T-cell (primary cell): ENCODE results near the gene SKIC3. TPM values are rescaled to one million over a fixed set of nuclear protein-coding genes. Genes with fewer than 3 reads are reported as not detected.

Experiments
- ATAC-seq, 4 experiments: fragments of 200-7000 bp in 3 of 4; fragments of 150-1000 bp in 1 of 4; cut with Tn5 transposase; replicated peaks in 1 of 4; 1 replicate in 3 of 4; 2 replicates in 1 of 4; pipeline ENCODE4 v1.10.0; 2021; ENCODE audit warnings: moderate library complexity in 3 of 4, mild to moderate bottlenecking in 2 of 4, moderate number of reproducible peaks in 1 of 4
- CTCF ChIA-PET, 2 donors: fragments of 300-600 bp; sonication (Branson Sonifier 250); formaldehyde crosslinking; loops; one replicate each; lab custom pipeline; 2022; ENCODE audit warnings: antibody characterized with exemption in 2 of 2; lab: Charles Lee
- POLR2A ChIA-PET, 2 donors: fragments of 300-600 bp; sonication (Branson Sonifier 250); formaldehyde crosslinking; loops; one replicate each; lab custom pipeline; 2022; ENCODE audit warnings: antibody characterized with exemption in 2 of 2; lab: Charles Lee
- DNase-seq, 35 experiments: peaks; one replicate each; pipeline versions ENCODE4 v3.0.0 to v3.0.0-alpha.2; 2013 to 2023
- H3K27ac ChIP-seq: one replicate; pipeline ENCODE4 v1.5.1; 2013; ENCODE audit warnings: low read length
- H3K27me3 ChIP-seq, 2 experiments: replicated peaks in 1 of 2; 1 replicate in 1 of 2; 2 replicates in 1 of 2; pipeline versions ENCODE4 v1.6.1 to v1.7.0; 2013; ENCODE audit warnings: low read length in 1 of 2, mixed read lengths in 1 of 2; ENCODE audit not compliant: control insufficient read depth in 2 of 2, insufficient read depth in 2 of 2; ENCODE audit errors: extremely low read depth in 1 of 2
- H3K36me3 ChIP-seq, 2 donors: 1 replicate in 1 of 2; 2 replicates in 1 of 2; pipeline versions ENCODE4 v1.6.1 to v1.7.0; 2013; ENCODE audit warnings: low read length in 1 of 2; ENCODE audit not compliant: control insufficient read depth in 2 of 2, insufficient read depth in 1 of 2; ENCODE audit errors: extremely low read depth in 1 of 2
- H3K4me1 ChIP-seq, 2 experiments: 1 replicate in 1 of 2; 2 replicates in 1 of 2; pipeline versions ENCODE4 v1.6.1 to v1.7.0; 2013; ENCODE audit warnings: low read length in 2 of 2, mixed read lengths in 1 of 2; ENCODE audit not compliant: insufficient read depth in 2 of 2, control insufficient read depth in 1 of 2; ENCODE audit errors: extremely low read depth in 1 of 2
- H3K4me3 ChIP-seq, 2 donors: 1 replicate in 1 of 2; 2 replicates in 1 of 2; pipeline versions ENCODE4 v1.5.1 to v1.7.0; 2013; ENCODE audit warnings: mild to moderate bottlenecking in 2 of 2, low read length in 1 of 2, moderate library complexity in 1 of 2; ENCODE audit not compliant: control insufficient read depth in 1 of 2; ENCODE audit errors: extremely low read depth in 1 of 2
- H3K9me3 ChIP-seq: 2 replicates; pipeline ENCODE4 v1.7.0; 2013
- H3K27ac Mint-ChIP-seq, 2 donors: one replicate each; pipeline ENCODE4 v1.8.0; 2020 to 2021; ENCODE audit warnings: mild to moderate bottlenecking in 2 of 2, mixed read lengths in 2 of 2
- H3K27me3 Mint-ChIP-seq, 2 donors: one replicate each; pipeline ENCODE4 v1.8.0; 2021 to 2022; ENCODE audit warnings: mixed read lengths in 2 of 2
- H3K36me3 Mint-ChIP-seq: one replicate; pipeline ENCODE4 v1.8.0; 2021; ENCODE audit warnings: mixed read lengths
- H3K4me1 Mint-ChIP-seq, 3 donors: one replicate each; pipeline ENCODE4 v1.8.0; 2020 to 2022; ENCODE audit warnings: mixed read lengths in 3 of 3, mild to moderate bottlenecking in 1 of 3
- H3K4me3 Mint-ChIP-seq, 3 donors: one replicate each; pipeline ENCODE4 v1.8.0; 2020 to 2022; ENCODE audit warnings: mild to moderate bottlenecking in 3 of 3, mixed read lengths in 3 of 3, moderate library complexity in 3 of 3
- H3K9me3 Mint-ChIP-seq, 3 donors: one replicate each; pipeline ENCODE4 v1.8.0; 2020 to 2022; ENCODE audit warnings: mixed read lengths in 3 of 3
- WGBS: methylation state at CpG from one replicate; pipeline ENCODE4 v1.1.5; 2013; ENCODE audit warnings: missing lambda C conversion rate; ENCODE audit not compliant: insufficient coverage; 5-methylcytosine and 5-hydroxymethylcytosine counted together
- total RNA-seq, 35 experiments: library from RNA in 6 of 35; stranded (reverse) in 6 of 35; fragments of 120-200 nt in 1 of 35; gene quantifications; one replicate each; pipeline versions ENCODE4 v1.2.1 to v1.2.4 and lab custom pipeline; 2013 to 2026

SKIC3 gene
- total RNA-seq, 5 donors from 2014 or later (not counting 1 experiment from before 2014, with no cell fraction given) = 62.7 to 85.6 (median 76.3) TPM

- no peaks in the 10 kb centered on the region for H3K9me3 Mint-ChIP-seq
- ChIA-PET POLR2A (interaction anchor here in 1 of 2 donors (0.7 kb wide), 1 partner anchor 1626 kb away, joined by 3 read pairs; no protein-coding TSS in a partner anchor), CTCF (no interaction called here)
- Histone ChIP-seq H3K4me1 (no peaks in the 10 kb centered on the region), H3K36me3 (peaks cover 0 to 63% of the 10 kb centered on the region in 2 donors), H3K9me3 (no peaks in the 10 kb centered on the region), H3K27me3 (no peaks in the 10 kb centered on the region), H3K4me3 (no peak overlapping the region), H3K27ac (no peak overlapping the region)
- ATAC-seq (no peak), DNase-seq (no peak)
- no peaks in the 10 kb centered on the region for H3K27me3 Mint-ChIP-seq
- H3K4me3 Mint-ChIP-seq = no peak overlapping the region
- no peaks in the 10 kb centered on the region for H3K4me1 Mint-ChIP-seq
- no peak overlapping the region for H3K27ac Mint-ChIP-seq
- peaks cover 54% of the 10 kb centered on the region for H3K36me3 Mint-ChIP-seq
- WGBS = no CpG with 5 or more reads among the region's 1 CpG
Observed at GRCh38 chr5:95519151-95519550, 35.6 kb downstream of the SKIC3 start.

- H3K9me3 Mint-ChIP-seq = no peaks in the 10 kb centered on the region
- no peak overlapping the region for H3K27ac ChIP-seq
- H3K4me3 Mint-ChIP-seq = no peak overlapping the region
- H3K36me3 Mint-ChIP-seq = peaks cover 58% of the 10 kb centered on the region
- no peak for DNase-seq
- no peaks in the 10 kb centered on the region for H3K27me3 ChIP-seq
- ChIA-PET POLR2A (no interaction called here), CTCF (interaction anchor here in 1 of 2 donors (1.2 kb wide), 1 partner anchor 21 kb away, joined by 3 read pairs; no protein-coding TSS in a partner anchor)
- 100% methylated on average over 1 of the region's 2 CpGs for WGBS
- no peaks in the 10 kb centered on the region for H3K27me3 Mint-ChIP-seq
- H3K27ac Mint-ChIP-seq = no peak overlapping the region
- H3K9me3 ChIP-seq = no peaks in the 10 kb centered on the region
- H3K4me1 Mint-ChIP-seq = no peaks in the 10 kb centered on the region
- H3K4me3 ChIP-seq = no peak overlapping the region
- peaks cover 0 to 65% of the 10 kb centered on the region in 2 donors for H3K36me3 ChIP-seq
- no peaks in the 10 kb centered on the region for H3K4me1 ChIP-seq
- no peak for ATAC-seq
Observed at GRCh38 chr5:95518417-95518816, 36.4 kb downstream of the SKIC3 start.

- DNase-seq (no peak), ATAC-seq (no peak)
- Mint-ChIP-seq H3K36me3 (peaks cover 66% of the 10 kb centered on the region), H3K27ac (no peak overlapping the region), H3K4me3 (no peak overlapping the region), H3K9me3 (no peaks in the 10 kb centered on the region), H3K4me1 (no peaks in the 10 kb centered on the region), H3K27me3 (no peaks in the 10 kb centered on the region)
- no CpG with 5 or more reads among the region's 1 CpG for WGBS
- no peaks in the 10 kb centered on the region for H3K9me3 ChIP-seq
- H3K4me1 ChIP-seq = no peaks in the 10 kb centered on the region
- no peak overlapping the region for H3K4me3 ChIP-seq
- H3K27me3 ChIP-seq = no peaks in the 10 kb centered on the region
- ChIA-PET POLR2A (no interaction called here), CTCF (no interaction called here)
- peaks cover 3 to 78% of the 10 kb centered on the region in 2 donors for H3K36me3 ChIP-seq
- no peak overlapping the region for H3K27ac ChIP-seq
Observed at GRCh38 chr5:95511606-95512005, 43.2 kb downstream of the SKIC3 start.

- CTCF ChIA-PET = no interaction called here
Observed at GRCh38 chr5:95508550-95508949, 46.2 kb downstream of the SKIC3 start.

More at GRCh38 chr5:95508550-95508949, 46.2 kb downstream of the SKIC3 start:
- Mint-ChIP-seq H3K4me1 (no peaks in the 10 kb centered on the region), H3K36me3 (peaks cover 60% of the 10 kb centered on the region), H3K4me3 (no peak overlapping the region), H3K27ac (no peak overlapping the region), H3K27me3 (no peaks in the 10 kb centered on the region), H3K9me3 (no peaks in the 10 kb centered on the region)
- H3K9me3 ChIP-seq = no peaks in the 10 kb centered on the region
- no peaks in the 10 kb centered on the region for H3K4me1 ChIP-seq
- ATAC-seq (no peak), DNase-seq (no peak)
- WGBS = no CpG with 5 or more reads among the region's 1 CpG
- H3K36me3 ChIP-seq = peaks cover 4 to 62% of the 10 kb centered on the region in 2 donors
- H3K27me3 ChIP-seq = no peaks in the 10 kb centered on the region
- no peak overlapping the region for H3K27ac ChIP-seq
- POLR2A ChIA-PET = no interaction called here
- H3K4me3 ChIP-seq = no peak overlapping the region

Other genes starting within 250 kb of the SKIC3 start
- gene FAM81B, start 163.6 kb downstream of the SKIC3 start, total RNA-seq = not detected
- gene ARSK, start 124 bp upstream of the SKIC3 start, total RNA-seq = 1 to 10 TPM; 4.2 to 6.9 (median 6.2) TPM
- 1 to 10 TPM; 1.2 to 2.2 (median 1.6) TPM for gene GPR150, start 65.1 kb upstream of the SKIC3 start, total RNA-seq
- gene RFESD, start 91.8 kb upstream of the SKIC3 start, total RNA-seq = 1 to 10 TPM; 4.2 to 8.3 (median 5.6) TPM
- gene SPATA9, start 128.0 kb upstream of the SKIC3 start, total RNA-seq = not detected
- 1 to 10 TPM; 2.6 to 4.8 (median 3.6) TPM for gene RHOBTB3, start 176.4 kb upstream of the SKIC3 start, total RNA-seq